ENCODE data around the gene TMEM131L. TPM values are rescaled to one million over a fixed set of nuclear protein-coding genes. Genes with fewer than 3 reads are reported as not detected.

Gene TMEM131L
- total RNA-seq, 2 experiments from 2014 or later, result 37.6 to 41.6 TPM

GRCh38 chr4:153623491-153623890 lies 157.3 kb downstream of the TMEM131L start:
- no peak for DNase-seq
- Mint-ChIP-seq H3K36me3 (ENCODE audit: low read depth) (peaks cover 50% of the 10 kb centered on the region), H3K9me3 (no peaks in the 10 kb centered on the region), H3K4me3 (no peak overlapping the region), H3K27me3 (ENCODE audit: low read depth) (no peaks in the 10 kb centered on the region), H3K4me1 (ENCODE audit: low read depth) (peaks cover 17% of the 10 kb centered on the region), H3K27ac (peak overlapping the region; percentile 67)
- intact Hi-C loops (cut with micrococcal nuclease), result no loop called here
- CTCF ChIA-PET, result no interaction called here

GRCh38 chr4:153628796-153629315 lies 162.7 kb downstream of the TMEM131L start:
- H3K9me3 Mint-ChIP-seq, result no peaks in the 10 kb centered on the region
- no peaks in the 10 kb centered on the region for H3K27me3 Mint-ChIP-seq (ENCODE audit: low read depth)
- DNase-seq, result no peak
- no peak overlapping the region for H3K4me3 Mint-ChIP-seq
- peaks cover 37% of the 10 kb centered on the region for H3K36me3 Mint-ChIP-seq (ENCODE audit: low read depth)
- peak overlapping the region; percentile 47 for H3K27ac Mint-ChIP-seq
- intact Hi-C loops (cut with micrococcal nuclease), result no loop called here
- H3K4me1 Mint-ChIP-seq (ENCODE audit: low read depth), result no peaks in the 10 kb centered on the region
- CTCF ChIA-PET, result interaction anchor here (1.4 to 2.2 kb wide), 2 partner anchors 15 to 121 kb away, joined by 4 to 10 read pairs; no protein-coding TSS in a partner anchor

GRCh38 chr4:153629776-153630175 lies 163.6 kb downstream of the TMEM131L start:
- H3K4me1 Mint-ChIP-seq (ENCODE audit: low read depth), result no peaks in the 10 kb centered on the region
- no peak overlapping the region for H3K27ac Mint-ChIP-seq
- H3K36me3 Mint-ChIP-seq (ENCODE audit: low read depth), result peaks cover 40% of the 10 kb centered on the region
- no peak for DNase-seq
- no peak overlapping the region for H3K4me3 Mint-ChIP-seq
- CTCF ChIA-PET, result interaction anchor here (0.6 to 2.2 kb wide), 3 partner anchors 14 to 140 kb away, joined by 3 to 10 read pairs (median 4); no protein-coding TSS in a partner anchor
- intact Hi-C loops (cut with micrococcal nuclease), result no loop called here
- H3K27me3 Mint-ChIP-seq (ENCODE audit: low read depth), result no peaks in the 10 kb centered on the region
- H3K9me3 Mint-ChIP-seq, result no peaks in the 10 kb centered on the region

- no peak overlapping the region for H3K4me3 Mint-ChIP-seq
- no peaks in the 10 kb centered on the region for H3K4me1 Mint-ChIP-seq (ENCODE audit: low read depth)
- no peaks in the 10 kb centered on the region for H3K9me3 Mint-ChIP-seq
- no peak for DNase-seq
- peaks cover 41% of the 10 kb centered on the region for H3K36me3 Mint-ChIP-seq (ENCODE audit: low read depth)
- H3K27ac Mint-ChIP-seq, result peak overlapping the region; percentile 30
- intact Hi-C loops (cut with micrococcal nuclease), result loop anchor here (1.0 kb wide), 1 partner anchor 115 kb away; no protein-coding TSS in a partner anchor
- no peaks in the 10 kb centered on the region for H3K27me3 Mint-ChIP-seq (ENCODE audit: low read depth)
- CTCF ChIA-PET, result interaction anchor here (0.6 to 3.4 kb wide), 15 partner anchors 9 to 386 kb away, joined by 3 to 24 read pairs (median 5); no protein-coding TSS in a partner anchor
Observed at GRCh38 chr4:153634738-153635353, 168.7 kb downstream of the TMEM131L start.

GRCh38 chr4:153635846-153636245 lies 169.7 kb downstream of the TMEM131L start:
- no peak for DNase-seq
- H3K36me3 Mint-ChIP-seq (ENCODE audit: low read depth), result peaks cover 37% of the 10 kb centered on the region
- H3K27me3 Mint-ChIP-seq (ENCODE audit: low read depth), result no peaks in the 10 kb centered on the region
- H3K4me3 Mint-ChIP-seq, result no peak overlapping the region
- H3K27ac Mint-ChIP-seq, result no peak overlapping the region
- intact Hi-C loops (cut with micrococcal nuclease), result no loop called here
- no peaks in the 10 kb centered on the region for H3K9me3 Mint-ChIP-seq
- H3K4me1 Mint-ChIP-seq (ENCODE audit: low read depth), result no peaks in the 10 kb centered on the region
- CTCF ChIA-PET, result interaction anchor here (0.7 to 2.1 kb wide), 11 partner anchors 8 to 387 kb away, joined by 3 to 8 read pairs (median 5); no protein-coding TSS in a partner anchor

GRCh38 chr4:153637201-153637600 lies 171.0 kb downstream of the TMEM131L start:
- intact Hi-C loops (cut with micrococcal nuclease), result no loop called here
- Mint-ChIP-seq H3K27ac (peak overlapping the region; percentile 37), H3K4me1 (ENCODE audit: low read depth) (peaks cover 5% of the 10 kb centered on the region), H3K4me3 (no peak overlapping the region), H3K9me3 (no peaks in the 10 kb centered on the region), H3K36me3 (ENCODE audit: low read depth) (peaks cover 36% of the 10 kb centered on the region), H3K27me3 (ENCODE audit: low read depth) (no peaks in the 10 kb centered on the region)
- CTCF ChIA-PET, result no interaction called here
- DNase-seq, result no peak

GRCh38 chr4:153638011-153638410 lies 171.9 kb downstream of the TMEM131L start:
- H3K36me3 Mint-ChIP-seq (ENCODE audit: low read depth), result peaks cover 30% of the 10 kb centered on the region
- intact Hi-C loops (cut with micrococcal nuclease), result no loop called here

GRCh38 chr4:153638999-153639398 lies 172.8 kb downstream of the TMEM131L start:
- Mint-ChIP-seq H3K4me1 (ENCODE audit: low read depth) (peaks cover 9% of the 10 kb centered on the region), H3K27me3 (ENCODE audit: low read depth) (no peaks in the 10 kb centered on the region), H3K27ac (no peak overlapping the region), H3K9me3 (no peaks in the 10 kb centered on the region), H3K4me3 (no peak overlapping the region), H3K36me3 (ENCODE audit: low read depth) (peaks cover 28% of the 10 kb centered on the region)
- intact Hi-C loops (cut with micrococcal nuclease), result no loop called here
- CTCF ChIA-PET, result interaction anchor here (1.8 kb wide), 1 partner anchor 11 kb away, joined by 7 read pairs; no protein-coding TSS in a partner anchor
- no peak for DNase-seq

More at GRCh38 chr4:153638011-153638410, 171.9 kb downstream of the TMEM131L start:
- CTCF ChIA-PET, result no interaction called here
- Mint-ChIP-seq H3K9me3 (no peaks in the 10 kb centered on the region), H3K4me1 (ENCODE audit: low read depth) (peaks cover 6% of the 10 kb centered on the region), H3K27me3 (ENCODE audit: low read depth) (no peaks in the 10 kb centered on the region), H3K27ac (no peak overlapping the region), H3K4me3 (no peak overlapping the region)
- no peak for DNase-seq

GRCh38 chr4:153639833-153640802 lies 174.0 kb downstream of the TMEM131L start:
- CTCF ChIA-PET, result interaction anchor here (0.5 to 1.8 kb wide), 6 partner anchors 10 to 296 kb away, joined by 3 to 7 read pairs (median 4); partner anchors contain the start of genes MND1 and TMEM131L
- H3K9me3 Mint-ChIP-seq, result peaks cover 1% of the 10 kb centered on the region
- H3K4me3 Mint-ChIP-seq, result no peak overlapping the region
- no peaks in the 10 kb centered on the region for H3K27me3 Mint-ChIP-seq (ENCODE audit: low read depth)
- intact Hi-C loops (cut with micrococcal nuclease), result loop anchor here (5.0 to 10.0 kb wide), 2 partner anchors 415 to 793 kb away; no protein-coding TSS in a partner anchor
- no peak overlapping the region for H3K27ac Mint-ChIP-seq
- peaks cover 9% of the 10 kb centered on the region for H3K4me1 Mint-ChIP-seq (ENCODE audit: low read depth)
- H3K36me3 Mint-ChIP-seq (ENCODE audit: low read depth), result peaks cover 19% of the 10 kb centered on the region
- DNase-seq, result no peak

- Mint-ChIP-seq H3K9me3 (peaks cover 3% of the 10 kb centered on the region), H3K4me1 (ENCODE audit: low read depth) (peaks cover 9% of the 10 kb centered on the region), H3K27me3 (ENCODE audit: low read depth) (no peaks in the 10 kb centered on the region), H3K4me3 (no peak overlapping the region), H3K27ac (no peak overlapping the region), H3K36me3 (ENCODE audit: low read depth) (peaks cover 5% of the 10 kb centered on the region)
- CTCF ChIA-PET, result interaction anchor here (4.2 kb wide), 1 partner anchor 297 kb away, joined by 65 read pairs; the partner anchor contains the start of gene MND1
- intact Hi-C loops (cut with micrococcal nuclease), result loop anchor here (5.0 to 10.0 kb wide), 2 partner anchors 417 to 794 kb away; no protein-coding TSS in a partner anchor
- DNase-seq, result no peak
Observed at GRCh38 chr4:153641532-153641931, 175.4 kb downstream of the TMEM131L start.

GRCh38 chr4:153643406-153644383 lies 177.5 kb downstream of the TMEM131L start:
- H3K27ac Mint-ChIP-seq, result no peak overlapping the region
- peaks cover 17% of the 10 kb centered on the region for H3K4me1 Mint-ChIP-seq (ENCODE audit: low read depth)
- DNase-seq, result no peak
- CTCF ChIA-PET, result interaction anchor here (0.6 to 4.5 kb wide), 37 partner anchors 8 to 655 kb away, joined by 3 to 65 read pairs (median 4); partner anchors contain the start of genes MND1, TMEM131L and TRIM2
- peaks cover 3% of the 10 kb centered on the region for H3K9me3 Mint-ChIP-seq
- intact Hi-C loops (cut with micrococcal nuclease), result loop anchor here (1.0 to 10.0 kb wide), 7 partner anchors 210 to 796 kb away; no protein-coding TSS in a partner anchor
- no peaks in the 10 kb centered on the region for H3K36me3 Mint-ChIP-seq (ENCODE audit: low read depth)
- H3K27me3 Mint-ChIP-seq (ENCODE audit: low read depth), result no peaks in the 10 kb centered on the region
- H3K4me3 Mint-ChIP-seq, result no peak overlapping the region
